GM21619 (cell line): ENCODE results near the gene EGFR.

ENCODE experiments used
- ATAC-seq: cut with Tn5 transposase; IDR thresholded peaks from one replicate; pipeline ENCODE4 v1.9.1; 2021; ENCODE audit not compliant: unreplicated experiment

The EGFR gene

DNA sequence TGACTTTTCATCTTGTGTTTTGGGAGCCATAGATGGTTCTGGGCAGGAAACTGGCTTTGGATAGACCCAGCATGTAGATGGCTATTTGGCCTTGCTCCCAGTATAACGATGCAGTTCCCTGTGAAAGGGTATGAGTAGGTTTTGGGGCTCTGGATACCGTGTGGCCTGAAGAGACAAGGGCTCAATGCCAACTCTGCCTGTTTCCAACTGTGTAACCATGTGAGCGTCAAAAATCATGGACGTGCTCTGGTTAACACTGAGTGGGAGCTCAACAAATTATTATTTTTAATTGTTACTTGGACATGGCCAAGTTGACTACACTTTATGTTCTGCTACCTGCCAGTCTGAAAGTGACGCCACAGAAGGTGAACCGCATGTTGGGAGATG lies 41.8 kb downstream of the EGFR start:
- ATAC-seq: no peak

DNA sequence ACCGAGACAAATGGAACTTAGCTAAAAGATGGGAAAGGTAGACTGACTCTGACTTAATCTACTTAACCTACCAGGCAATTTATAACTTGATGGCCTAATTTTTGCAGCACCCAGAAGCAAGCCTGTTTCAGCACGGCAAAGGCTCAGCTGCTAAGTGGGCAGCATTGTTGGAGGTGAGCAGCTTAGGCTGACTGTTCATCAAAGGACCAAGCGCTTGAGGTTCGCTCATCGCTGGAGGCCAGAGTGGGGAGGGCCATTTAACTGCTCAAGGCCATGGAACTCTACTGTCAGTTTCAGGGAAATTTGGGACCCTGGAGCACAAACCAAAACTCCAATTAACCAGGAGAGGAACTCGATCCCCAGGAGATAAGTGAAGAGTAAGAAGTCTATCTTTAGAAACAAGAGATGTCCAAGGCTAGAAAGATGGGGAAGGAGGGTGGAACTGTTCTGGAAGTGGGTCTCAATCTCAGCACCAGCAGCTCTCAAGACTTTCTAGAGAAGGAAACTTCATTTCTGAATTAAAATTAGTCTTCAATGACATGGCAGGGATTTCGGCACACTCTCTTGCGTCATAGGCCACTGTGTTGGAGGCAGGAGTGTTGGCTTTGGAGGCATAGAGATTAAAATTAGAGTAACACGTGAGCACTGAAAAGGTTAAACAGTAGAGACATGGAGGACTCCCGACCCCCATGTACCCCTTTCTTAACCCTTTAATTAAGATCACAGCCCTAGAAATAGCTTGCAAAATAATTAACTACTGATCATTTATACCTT lies 43.1 kb downstream of the EGFR start:
- no peak for ATAC-seq

DNA sequence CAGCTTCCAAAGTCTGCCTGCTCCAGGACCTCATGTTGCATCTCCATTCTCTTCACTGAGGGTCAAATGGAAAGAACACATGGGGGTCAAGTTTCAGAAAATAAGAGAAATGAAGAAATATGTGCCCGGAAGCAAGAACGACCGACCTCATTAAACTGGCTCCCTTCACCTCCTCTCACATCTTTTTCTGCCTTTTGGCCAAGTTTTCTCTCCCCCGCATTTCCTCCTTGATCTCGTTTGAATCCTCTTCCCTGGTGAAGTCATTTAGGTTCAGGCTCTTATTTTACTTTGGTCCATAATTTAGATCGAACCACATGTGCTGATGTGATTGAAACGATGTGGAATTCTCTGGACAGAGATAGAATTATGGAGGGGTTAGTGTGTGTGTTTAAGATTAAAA lies 44.2 kb downstream of the EGFR start:
- ATAC-seq: no peak

DNA sequence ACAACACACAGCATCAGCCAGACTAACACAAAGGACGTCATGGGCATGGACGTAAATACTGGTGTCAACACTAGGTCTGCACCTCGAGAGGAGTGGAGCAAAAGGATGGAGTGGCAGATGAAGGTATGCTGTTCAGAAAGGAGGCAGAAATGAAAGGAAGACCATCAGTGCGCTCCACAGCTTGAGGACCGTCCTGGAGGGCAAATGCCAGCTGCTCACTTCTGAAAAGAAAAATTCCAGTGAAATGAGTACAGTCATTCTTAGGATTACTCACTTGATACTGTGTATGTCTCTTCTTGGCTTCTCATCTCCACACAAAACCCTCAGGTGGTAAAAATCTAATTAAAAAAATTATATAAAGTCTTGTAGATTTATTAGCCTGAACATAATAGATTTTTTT lies 44.8 kb downstream of the EGFR start:
- ATAC-seq: no peak

DNA sequence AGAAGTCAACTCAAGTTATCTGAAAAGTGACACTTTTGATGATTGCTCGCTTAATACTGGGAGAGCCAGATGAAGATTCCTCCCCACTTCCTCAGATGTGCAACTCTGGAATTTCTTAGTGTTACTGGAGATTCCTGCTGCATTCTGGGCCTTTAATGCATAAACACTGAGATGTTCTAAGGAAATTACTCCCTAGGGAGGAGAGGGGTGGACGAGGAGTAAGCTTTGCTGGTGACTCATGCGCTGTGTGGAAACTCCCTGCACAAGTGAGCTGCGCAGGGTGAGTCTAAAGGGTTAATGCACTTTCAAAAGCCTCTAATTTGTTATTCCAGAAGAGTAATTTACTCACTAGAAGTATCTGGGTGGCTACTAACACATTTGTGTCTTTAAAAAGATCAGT lies 46.3 kb downstream of the EGFR start:
- ATAC-seq: peak; percentile 58

DNA sequence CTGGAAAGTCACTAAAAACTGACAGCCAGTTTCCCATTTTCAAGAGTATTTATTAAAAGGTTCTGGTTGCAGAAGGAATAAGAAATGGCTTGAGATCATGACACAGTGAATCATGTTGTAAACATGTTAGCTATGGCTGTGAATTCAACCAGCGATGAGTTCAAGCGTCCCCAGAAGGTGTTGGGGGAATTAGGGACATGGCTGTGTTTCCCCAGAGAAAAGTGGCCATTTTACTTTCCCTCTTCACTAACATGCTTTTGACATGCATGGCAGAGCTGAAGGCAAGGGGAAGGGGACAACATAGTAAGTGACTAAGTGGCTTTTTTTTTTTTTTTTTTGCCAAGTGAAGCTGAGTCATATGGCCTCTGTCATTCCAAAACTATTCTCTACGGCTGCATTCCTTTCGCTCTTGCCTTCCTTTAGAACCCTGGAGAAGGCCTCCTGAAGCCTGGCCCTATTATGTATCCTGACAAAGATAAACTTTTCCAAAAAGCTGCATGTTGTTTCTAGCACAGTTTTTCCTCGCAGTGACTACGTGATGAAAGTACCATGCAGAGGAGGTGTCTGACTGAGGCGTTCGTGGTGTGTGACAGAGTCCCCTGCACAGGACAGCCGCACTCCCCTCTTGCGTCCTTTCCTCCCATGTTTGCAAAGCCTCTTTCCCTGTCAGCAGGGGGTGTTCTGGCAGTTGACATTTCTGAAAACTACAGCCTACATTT lies 46.9 kb downstream of the EGFR start:
- ATAC-seq: peak; percentile 43

DNA sequence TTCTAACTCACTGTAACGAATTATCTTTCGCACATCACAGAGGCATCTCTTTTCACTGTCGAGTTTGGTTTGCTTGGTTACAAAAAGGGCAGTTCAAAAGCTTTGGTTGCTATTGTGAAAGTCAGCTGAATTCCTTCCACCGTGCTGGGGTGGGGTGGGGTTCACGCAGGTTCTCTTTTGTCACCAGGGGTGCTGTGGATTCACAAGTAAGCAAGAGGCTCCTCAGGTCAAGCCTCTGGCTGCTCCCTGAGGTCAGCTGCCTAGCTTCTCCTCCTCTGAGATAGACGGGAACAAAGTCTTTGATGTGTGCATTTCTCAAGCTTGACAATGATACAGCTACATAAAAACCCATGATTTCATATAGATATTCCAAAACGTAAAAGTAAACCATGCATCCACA lies 47.7 kb downstream of the EGFR start:
- ATAC-seq: no peak

DNA sequence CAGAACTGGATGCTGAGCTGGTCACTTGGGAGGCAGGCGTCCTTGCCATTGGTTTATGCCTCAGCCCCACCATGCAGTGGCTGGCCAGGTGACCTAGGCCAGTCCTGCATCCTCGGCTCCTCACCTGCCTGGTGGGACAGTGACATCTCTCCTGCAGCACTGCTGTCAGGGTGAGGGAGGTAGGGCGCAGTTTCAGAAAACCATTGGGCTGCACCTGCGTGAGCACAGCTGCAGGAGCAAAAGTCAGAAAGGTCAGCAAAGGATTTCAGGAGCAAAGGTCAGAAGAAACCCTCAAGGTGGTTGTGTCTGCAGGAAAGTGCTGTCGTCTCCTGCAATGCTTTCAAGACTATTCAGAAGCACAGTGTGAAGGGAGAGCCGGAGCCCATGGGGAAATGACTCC lies 48.1 kb downstream of the EGFR start:
- ATAC-seq: no peak

DNA sequence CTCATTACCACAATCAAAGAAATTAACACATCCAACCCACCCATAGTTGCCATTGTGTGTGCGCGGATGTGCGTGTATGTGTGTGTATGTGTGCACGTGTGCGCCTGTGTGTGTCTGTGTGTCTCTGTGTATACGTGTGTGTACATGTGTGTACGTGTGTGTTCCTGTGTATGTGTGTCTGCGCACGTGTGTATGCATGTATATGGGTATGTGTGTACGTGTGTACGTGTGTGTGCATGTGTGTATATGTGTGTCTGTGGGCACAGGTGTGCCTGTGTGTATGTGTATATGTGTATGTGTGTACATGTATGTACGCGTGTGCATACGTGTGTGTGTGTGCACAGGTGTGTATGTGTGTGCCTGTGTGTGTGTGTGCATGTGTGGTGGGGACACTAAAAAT lies 48.9 kb downstream of the EGFR start:
- no peak for ATAC-seq

DNA sequence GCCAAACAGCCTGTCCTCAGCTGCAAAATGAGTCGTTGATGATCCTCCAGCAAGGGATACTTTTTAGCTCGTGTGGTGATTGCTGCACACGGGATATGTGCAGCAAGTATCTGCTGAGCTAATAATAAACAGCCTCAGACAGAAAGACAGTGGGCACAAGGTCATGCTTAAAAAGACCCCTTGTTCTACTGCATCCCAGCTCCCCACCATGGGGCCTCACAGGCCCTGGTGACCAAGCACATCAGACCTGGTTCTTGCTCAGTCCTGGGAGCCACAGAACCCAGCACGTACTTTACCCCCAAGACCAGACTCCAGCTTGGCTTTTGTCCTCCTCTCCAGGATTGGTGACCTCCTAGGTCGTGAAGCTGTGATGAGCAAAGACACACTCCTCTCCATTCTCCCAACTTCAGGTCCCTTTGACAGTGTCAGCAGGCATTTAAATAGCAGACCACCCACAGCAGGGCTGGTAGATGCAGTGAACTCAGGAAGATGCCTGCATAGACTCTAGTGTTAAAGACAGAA lies 50.5 kb downstream of the EGFR start:
- ATAC-seq: no peak

DNA sequence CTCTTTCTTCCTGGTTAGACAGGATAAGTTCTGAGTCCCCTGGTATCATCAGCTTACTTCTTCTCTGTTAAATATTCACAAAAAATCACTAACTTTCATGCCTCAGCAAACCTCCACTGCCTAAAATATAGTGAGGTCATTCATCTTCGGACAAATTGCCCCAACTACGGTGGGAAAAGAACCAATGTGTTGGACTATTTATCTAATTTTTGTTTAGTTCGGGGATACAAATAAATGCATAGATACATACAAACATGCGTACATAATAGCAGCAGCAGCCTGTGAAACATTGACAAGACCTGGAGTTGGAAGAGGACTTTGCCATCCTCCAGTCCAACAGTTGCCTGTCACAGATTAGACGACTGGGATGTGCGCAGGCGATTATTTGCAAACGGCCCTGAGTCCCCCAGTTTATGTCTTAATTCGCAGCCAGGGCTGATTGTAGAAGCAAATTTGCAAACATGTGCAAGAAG lies 51.5 kb downstream of the EGFR start:
- no peak for ATAC-seq

DNA sequence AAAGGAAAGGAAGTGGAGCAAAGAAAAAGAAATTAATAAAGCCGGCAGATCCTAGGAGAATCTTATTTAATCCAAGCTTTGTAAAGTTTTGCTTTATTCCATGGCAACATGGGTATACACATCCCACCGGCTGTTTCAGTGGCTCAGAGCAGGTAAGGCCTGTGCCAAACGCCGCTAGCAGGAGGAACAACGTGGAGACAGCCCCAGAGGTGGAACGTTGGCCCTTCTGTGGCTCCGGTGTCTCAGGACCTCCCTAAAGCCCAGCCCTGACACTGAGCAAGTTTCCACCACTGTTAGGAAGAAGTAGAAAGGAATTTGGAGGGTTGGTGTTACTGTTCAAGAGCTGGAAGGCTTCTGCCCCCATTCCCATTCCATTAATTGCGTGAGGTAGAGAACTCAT lies 52.0 kb downstream of the EGFR start:
- no peak for ATAC-seq

DNA sequence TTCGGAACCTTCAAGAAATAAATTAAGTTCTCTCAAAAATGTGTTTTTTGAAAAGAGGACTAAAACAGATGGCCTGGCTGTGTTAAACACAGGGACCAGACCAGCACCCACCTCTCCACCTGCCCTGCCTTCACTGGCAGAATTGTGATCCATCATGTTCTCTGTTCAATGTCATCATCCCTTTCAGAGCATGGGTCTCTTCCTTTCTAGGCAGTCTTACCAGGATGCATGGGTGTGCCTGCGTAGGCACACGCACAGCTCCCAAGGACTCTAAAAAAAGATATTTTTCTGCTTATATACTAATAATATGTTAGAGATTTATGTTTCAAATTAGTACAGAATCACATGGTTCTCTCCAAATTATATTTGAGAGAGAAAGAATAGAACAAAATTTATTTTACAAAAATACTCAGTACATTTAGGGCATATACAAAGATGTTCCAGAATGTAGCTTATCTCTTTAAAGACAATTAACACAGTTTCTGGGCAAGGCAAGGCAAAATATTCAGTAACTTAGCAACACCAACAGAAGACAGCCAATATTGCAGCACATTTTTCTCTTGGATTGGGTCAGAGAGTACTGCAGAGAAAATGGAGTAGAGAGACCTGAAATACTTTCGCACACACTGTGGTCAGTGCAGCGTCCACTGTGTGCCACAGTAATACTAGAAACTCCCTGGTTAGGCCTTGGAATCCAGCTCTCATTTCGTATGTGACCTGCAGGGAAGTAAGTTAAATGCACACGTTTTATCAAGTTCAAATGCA lies 52.8 kb downstream of the EGFR start:
- no peak for ATAC-seq

DNA sequence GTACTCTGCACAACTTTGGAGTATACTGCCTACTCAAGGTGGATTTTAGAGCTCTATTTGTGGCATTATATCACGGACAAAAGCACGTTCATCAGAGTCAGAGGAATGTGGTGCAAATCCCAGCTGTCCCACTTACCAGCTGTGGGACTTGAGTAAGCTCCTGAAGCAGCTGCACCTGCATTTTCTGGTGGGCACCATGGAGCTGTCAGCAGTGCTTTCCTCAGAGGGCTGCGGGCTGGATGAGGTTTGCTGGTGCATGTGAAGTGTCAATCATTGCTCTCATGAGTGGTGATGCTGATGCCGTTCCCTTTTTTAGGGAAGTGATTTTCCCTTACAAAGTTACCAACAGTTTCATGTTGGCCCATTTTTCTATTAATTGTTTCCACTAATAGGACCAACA lies 53.4 kb downstream of the EGFR start:
- no peak for ATAC-seq

DNA sequence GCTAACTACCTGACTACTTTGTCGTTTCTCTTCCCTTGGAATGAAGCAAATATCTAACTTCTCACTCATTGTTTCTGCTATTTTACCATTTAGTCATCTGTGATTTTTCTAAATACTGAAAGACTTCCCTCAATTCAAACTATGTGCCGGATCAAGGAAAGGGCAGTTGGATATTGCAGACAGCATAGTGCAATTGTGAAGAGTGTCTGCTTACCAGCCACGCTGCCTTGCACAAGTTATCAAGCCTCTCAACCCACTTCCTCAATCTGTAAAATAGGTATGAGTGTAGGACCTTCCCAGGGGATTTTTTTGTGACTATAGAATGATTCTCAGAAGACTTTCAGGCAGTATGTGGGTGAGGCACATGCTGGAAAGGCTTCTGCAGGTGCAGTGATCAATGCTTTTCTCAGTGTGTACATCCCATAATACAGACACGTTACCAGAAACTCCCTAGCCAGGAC lies 54.3 kb downstream of the EGFR start:
- ATAC-seq: peak; percentile 58

DNA sequence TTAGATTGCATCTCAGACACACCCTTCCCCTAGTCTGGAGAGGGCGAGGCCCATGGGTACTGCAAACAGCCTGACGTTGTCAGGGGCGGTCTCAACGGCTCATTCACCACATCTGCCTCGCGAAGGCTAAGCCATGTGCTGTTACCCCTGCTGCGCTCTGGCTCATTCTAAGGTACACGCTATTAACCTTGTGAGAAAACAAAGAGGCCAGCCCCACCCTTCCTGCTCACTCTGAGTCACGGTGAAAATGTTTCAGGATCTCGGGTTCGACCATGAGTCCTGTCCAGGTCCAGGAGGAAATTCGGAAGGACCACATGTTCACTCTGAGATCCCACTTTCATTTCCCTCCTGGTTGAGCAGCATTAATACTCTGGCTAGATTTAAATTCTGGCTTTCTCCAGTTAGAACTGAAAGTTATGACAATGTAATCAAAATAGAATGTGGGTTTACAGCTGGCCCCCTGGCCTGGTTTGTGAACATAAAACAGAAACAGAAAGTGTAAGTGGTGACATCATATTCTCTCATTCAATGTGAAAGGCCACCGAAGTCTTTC lies 55.2 kb downstream of the EGFR start:
- ATAC-seq: peak; percentile 83

DNA sequence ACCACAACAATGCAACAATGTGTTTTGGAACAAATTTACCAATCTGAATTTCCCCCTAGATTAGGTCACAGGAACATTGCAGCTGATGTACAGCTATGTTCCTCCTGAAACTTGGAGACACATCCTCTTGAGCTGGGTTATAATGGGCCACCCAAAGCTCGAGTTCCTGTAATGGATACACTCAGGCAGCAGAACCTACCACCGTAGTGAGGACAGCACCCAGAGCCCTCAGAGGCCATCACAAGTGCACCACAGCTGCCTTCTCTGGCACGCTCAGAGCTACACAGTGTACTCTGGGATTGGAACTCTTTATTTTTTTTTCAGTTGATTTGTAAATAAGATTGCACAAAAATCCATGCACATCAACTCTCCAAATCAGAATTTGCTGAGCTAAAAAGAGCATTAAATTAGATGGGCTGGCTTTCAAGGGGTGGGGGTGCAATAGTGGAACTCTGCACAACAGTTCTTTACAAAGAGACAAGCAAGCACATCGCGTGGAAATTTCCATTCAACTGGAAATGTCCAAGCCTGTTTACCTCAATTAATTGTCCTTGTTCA lies 56.7 kb downstream of the EGFR start:
- no peak for ATAC-seq

DNA sequence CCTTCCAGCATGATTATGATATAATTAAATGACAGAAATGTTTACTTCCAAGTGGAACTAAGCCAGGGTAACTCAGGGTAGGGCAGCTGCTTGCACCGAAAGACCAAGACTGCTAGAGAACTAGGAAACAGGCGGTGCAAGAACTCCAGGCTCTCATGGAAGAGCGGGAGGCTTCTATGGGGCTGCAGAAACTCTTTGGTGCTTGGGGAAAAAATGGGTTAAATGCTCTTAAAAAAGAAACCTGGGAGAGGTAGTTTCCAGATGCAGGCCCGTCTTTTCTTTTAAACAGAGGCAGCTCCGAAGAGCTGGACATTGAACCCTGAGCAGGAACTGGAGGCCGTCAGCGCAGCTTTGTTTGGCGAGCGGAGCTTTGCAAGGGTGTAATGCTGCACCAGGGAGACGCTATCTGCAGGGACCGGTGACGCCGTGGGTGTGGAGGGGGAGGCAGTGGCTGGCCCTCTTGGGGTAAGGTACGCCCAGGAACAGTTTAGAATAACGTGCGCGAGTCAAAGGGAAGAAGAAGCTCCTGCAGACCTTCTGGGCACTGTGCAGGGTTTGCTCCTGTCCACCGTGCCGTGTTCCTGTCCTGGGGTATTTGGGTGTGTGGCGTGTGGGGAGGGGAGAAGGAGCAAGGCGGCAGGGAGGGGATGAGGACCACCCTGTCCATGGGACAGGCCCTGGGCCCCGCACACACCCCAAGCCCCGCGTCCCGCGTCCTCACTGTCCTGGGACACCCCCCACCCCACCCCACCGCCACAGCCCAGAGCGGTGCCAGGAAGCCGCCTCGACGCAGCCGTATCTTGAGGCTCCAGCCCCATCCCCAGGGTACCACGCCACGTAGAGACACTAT lies 59.0 kb downstream of the EGFR start:
- no peak for ATAC-seq

DNA sequence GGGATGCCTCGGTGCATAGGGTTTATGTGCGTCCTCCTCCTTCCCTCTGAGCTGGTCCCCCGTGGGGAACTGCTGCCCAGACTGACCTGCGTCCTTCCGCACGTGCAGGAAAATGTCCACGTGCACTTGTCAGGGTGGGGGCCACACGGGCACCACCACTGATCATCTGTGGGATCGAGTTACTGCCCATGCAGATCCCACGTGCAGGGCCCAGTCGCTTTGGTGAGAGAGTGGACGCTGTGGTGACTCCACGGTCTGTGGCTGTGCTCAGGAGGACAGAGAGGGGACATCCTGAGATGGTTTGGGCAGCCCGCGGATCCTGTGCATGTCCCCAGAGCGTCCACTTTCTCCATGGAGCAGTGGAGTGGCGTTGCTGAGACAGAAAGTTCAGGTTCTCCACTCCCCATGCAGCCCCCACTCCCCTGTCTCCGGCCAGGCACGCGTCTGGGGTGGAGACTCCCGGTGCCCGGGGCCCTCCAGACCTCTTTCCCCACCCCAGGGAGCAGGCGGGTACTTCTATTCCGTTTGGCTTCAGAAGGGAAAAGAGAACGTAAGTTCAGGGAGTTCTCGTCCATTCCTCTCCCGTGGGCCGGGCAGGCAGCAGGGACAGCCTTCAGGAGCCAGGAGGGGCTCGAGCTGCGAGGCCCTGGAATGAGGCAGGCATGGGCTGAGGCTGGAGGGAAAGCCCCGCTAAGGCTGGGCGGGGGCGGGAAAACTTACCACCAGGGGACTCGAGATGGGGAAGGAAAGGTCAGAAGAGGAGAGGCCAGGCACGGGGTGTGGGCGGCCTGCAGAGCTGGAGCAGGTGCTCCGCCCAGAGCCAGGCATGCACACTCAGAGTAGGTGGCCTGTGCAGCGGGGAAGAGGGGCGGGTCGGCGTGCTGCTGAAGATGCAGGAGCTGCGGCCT lies 59.9 kb downstream of the EGFR start:
- ATAC-seq: no peak
